Measurements from ENCODE around the gene CREB5.

The CREB5 gene

DNA sequence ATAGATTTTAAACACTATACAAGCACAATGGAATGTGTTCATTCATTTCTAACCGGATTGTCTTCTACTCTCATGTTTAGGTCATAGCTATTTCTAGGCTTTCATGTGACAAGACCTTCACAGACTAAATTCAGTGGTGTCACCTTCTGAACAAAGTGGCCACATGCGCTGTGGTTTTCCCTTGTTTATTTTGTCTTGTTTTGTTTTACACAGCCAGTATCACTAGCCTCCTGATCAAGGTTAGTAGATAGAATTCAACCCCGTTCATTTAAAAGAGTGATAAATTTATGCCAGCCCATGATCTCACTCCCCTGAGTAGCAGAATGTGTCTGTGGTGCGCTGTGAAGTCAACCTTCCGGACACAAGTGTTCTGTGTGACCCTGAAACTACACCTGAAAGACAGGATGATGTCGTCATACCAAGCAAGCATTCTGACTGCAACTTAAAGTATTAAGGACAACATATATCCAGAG is 209.1 kb downstream of the CREB5 start:
- DNase-seq: no peak

DNA sequence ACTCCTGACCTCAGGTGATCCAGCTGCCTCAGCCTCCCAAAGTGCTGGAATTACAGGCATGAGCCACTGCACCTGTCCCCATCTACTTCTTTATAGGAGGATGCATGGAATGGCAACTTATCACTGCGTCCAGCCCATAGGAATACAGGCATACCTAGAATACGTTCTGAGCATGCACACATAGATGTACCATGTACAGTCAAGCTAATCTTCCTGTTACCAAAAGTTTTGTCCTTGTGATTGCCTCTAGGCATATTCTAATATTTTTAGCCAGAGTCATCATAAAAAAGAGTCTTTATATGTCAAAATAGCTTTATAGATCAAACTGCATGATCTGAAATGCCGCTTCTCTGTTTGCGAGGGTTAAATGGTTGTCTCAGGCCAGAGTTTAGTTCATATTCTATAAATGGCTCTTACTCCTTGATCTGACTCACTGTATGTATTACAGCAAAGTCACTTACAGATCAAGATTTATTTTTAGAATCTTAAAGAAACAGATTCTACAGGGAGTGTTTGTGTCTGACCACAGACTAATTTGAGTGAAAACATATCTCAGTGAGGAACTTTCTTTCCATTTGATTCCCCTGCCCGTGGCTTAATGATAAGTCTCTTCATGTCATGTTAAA is 210.9 kb downstream of the CREB5 start:
- DNase-seq: no peak

DNA sequence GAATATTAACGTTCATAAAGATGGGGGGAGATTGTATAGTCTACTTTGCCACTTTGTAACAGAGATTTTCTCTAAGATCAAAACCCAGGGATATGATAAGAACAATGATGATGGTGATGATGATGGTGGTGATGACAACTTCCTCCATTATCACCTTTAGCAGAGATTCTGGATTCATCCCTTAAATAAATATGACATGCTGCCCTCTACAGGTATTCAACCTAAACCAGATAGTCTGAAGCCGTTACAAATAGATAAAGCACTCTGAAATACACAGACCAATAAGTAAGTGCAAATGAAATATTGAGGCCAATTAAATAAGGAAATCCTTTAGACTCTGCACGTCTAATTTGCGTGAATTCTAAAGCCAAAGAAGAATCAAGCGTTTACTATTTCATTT is 211.5 kb downstream of the CREB5 start:
- no peak for DNase-seq

GRCh38 chr7:28625432-28625831 is 213.1 kb downstream of the CREB5 start:
- no peak for DNase-seq

GRCh38 chr7:28626221-28626620 is 213.9 kb downstream of the CREB5 start:
- no peak for DNase-seq

DNA sequence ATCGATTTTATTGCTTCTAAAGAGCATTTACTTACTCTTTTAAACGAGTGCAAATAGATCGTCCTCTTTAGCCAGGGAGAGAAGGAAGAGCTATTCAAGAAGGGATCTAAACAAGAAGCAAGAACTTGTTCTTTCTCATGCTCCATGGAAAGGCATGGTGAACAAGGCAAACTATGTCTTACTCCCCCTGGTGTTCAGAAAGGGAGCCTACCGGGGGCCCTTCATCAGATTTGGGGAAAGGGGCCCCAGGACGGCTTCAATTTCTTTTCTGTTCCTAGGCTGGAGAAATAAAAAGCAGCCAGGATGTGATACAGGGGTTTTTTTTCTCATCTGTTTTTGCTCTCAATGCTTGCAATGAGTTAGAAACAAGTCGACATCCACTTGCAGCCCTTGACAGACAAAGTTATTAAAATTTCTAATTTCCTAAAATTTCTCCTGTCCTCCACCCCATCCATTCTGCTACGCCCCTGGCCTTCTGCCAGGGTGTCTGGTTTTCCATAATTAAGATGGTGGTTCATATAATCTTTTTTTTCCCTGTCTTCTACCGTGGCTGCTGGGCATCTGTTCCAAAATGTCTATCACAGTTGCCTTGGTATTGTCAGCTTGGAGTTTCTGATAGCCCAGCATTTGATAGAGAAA is 214.4 kb downstream of the CREB5 start:
- peak in 1 of 2 donors; percentile 21 for DNase-seq

GRCh38 chr7:28627263-28627653 is 214.9 kb downstream of the CREB5 start:
- DNase-seq: no peak

GRCh38 chr7:28627896-28628295 is 215.6 kb downstream of the CREB5 start:
- DNase-seq: no peak

GRCh38 chr7:28629216-28629842 is 217.0 kb downstream of the CREB5 start:
- DNase-seq: no peak

DNA sequence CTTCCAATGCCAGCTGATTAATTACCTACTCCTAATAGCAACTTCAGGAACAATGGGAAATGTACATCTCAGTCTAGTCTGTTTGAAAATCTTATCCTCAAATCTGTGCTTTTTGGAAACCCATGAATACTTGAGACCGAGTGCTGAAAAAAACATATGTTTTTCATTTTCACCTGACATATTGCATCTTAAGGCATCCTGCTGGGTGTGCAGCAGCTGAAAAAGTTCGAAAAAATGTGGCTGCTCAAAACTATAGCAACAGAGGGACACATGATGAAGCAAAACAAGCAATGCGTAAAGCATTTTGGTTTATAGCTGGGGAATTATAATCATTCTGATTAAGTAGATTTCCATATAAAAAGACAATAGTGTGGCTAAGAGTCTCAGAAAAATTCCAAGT is 218.0 kb downstream of the CREB5 start:
- no peak for DNase-seq

DNA sequence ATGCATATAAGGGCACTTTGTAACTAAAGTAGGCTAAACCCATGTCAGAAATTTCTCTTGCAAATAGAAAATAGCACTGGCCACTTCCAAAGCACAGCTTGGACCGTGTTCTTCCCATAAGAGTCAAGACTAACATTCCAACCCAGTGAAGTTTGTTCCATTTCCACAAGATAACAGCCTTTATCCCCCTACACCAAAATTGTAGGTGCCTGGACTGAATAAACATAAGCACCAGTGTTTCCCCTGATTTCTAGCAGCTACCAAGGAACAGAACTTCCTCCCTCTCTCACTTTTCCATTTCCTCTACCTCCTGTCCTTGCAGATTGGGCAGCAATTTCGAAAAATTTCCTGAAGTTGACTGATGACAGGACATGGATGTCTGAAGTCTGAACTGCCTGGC is 219.7 kb downstream of the CREB5 start:
- no peak for DNase-seq

DNA sequence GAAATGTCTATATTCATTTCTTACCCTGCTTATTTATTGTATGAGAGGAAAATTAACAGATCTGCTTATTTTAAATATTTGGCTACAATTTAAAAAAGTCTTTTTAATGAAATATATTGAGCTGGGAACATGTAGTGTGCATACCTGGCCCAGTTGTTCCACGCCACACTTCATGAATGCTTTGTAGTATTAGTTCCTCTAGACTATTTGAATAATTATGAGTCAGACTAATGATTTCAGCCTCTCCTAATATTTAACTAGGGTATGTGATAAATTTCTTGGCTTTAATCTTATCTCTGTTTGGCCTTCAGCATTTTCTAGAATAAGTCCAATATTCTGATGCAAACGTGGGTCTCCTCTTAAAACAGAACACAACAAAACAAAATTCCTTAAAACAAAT is 226.6 kb downstream of the CREB5 start:
- DNase-seq: no peak

- DNase-seq: no peak
Observed at GRCh38 chr7:28640001-28640400, 227.7 kb downstream of the CREB5 start.

- no peak for DNase-seq
Observed at GRCh38 chr7:28641752-28642545, 229.6 kb downstream of the CREB5 start.

DNA sequence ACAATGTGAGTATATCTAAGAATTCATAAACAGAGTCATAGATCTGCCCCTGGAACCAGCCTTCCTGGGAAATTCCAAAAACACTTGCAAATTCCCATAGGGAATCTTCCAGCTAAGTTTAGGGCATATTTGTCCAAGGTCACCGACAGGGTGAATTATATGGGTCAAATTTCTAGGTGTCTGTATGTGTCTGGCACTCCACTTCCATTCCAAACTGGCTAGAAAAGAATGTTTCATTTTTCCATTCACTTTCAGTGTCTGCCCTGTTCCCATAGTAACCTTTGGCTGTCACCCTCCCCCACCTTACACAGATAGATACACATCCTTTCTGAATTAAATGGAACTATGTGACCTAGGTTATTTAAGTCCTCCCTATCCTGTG is 230.9 kb downstream of the CREB5 start:
- no peak for DNase-seq

GRCh38 chr7:28643584-28644340 is 231.4 kb downstream of the CREB5 start:
- DNase-seq: no peak

GRCh38 chr7:28645866-28646265 is 233.5 kb downstream of the CREB5 start:
- DNase-seq: no peak

- no peak for DNase-seq
Observed at GRCh38 chr7:28646376-28647075, 234.2 kb downstream of the CREB5 start.

DNA sequence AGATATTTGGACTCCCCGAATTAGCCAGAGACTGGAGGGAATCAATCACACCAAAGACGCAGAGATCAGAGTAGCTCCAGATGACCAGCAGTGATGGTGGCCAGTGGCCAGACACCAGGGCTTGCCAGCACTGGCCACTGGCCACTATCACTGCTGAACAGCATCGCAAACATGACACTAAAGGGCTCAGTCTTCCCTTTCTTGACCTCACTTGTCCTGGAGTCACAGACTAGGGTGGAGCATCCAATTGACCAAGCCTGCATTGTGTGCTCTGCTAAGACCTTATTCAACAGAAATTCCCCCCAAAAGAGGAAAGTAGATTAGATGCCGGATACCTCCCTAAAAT is 234.7 kb downstream of the CREB5 start:
- DNase-seq: no peak

DNA sequence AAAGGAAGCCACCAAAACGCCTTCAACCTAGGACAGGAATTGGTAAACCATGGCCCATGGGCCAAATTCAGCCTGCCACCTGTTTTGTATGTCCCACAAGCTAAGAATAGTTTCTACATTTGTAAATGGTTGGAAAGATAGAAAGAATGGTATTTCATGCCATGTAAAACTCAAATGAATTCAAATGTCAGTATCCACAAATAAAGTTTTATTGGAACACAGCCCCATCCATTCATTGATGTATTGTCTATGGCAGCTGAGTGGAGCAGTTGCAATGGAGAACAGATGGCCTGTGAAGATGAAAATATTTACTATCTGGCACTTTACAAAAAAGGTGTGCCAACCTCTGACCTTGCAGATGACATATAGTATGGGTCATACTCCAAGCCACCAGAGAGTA is 236.9 kb downstream of the CREB5 start:
- no peak for DNase-seq

GRCh38 chr7:28649811-28650210 is 237.5 kb downstream of the CREB5 start:
- no peak for DNase-seq

GRCh38 chr7:28654110-28654509 is 241.8 kb downstream of the CREB5 start:
- DNase-seq: no peak

Measured in CD4-positive, alpha-beta T cell treated with Interferon alpha-2 for 1 hour (primary cell).